GM12878 (cell line): Measurements from ENCODE around the gene ANO6. TPM values are rescaled to one million over a fixed set of nuclear protein-coding genes. Genes with fewer than 3 reads are reported as not detected.

Experiments used
- ATAC-seq: fragments of 200-7000 bp; cut with Tn5 transposase; 3 replicates; pipeline ENCODE4 v1.9.1; 2020; ENCODE audit warnings: mild to moderate bottlenecking, moderate library complexity
- BruUV-seq: library from RNA; stranded (reverse); fragments of 400-500 nt; replicated peaks from 2 replicates; lab custom pipeline; 2021; lab: Mats Ljungman, UMichigan
- CTCF ChIA-PET: fragments of 300-600 bp; sonication (Branson Sonifier 250); formaldehyde crosslinking; extraction: SDS; loops from one replicate; lab custom pipeline; 2021; ENCODE audit warnings: inconsistent platforms; lab: Yijun Ruan, JAX
- POLR2A ChIA-PET: fragments of 350-600 bp; formaldehyde crosslinking; extraction: SDS; loops from one replicate; lab custom pipeline; 2021; ENCODE audit warnings: inconsistent platforms; lab: Charles Lee
- RAD21 ChIA-PET: fragments of 300-600 bp; sonication (Branson Sonifier 250); formaldehyde crosslinking; loops from one replicate; lab custom pipeline; 2023; ENCODE audit warnings: antibody characterized with exemption; ENCODE audit not compliant: unreplicated experiment; lab: Charles Lee
- SMC1A ChIA-PET: fragments of 300-600 bp; sonication (Branson Sonifier 250); formaldehyde crosslinking; loops from one replicate; lab custom pipeline; 2023; ENCODE audit not compliant: unreplicated experiment, uncharacterized antibody; lab: Charles Lee
- DNase-seq: peaks from one replicate; pipeline ENCODE4 v3.0.0-alpha.2; 2011; ENCODE audit warnings: low read depth, low spot score
- FAIRE-seq: peaks from 3 replicates; lab custom pipeline; 2011; peaks lifted over from hg19 to GRCh38; lab: Jason Lieb, UNC
- H2AFZ ChIP-seq: 2 replicates; pipeline ENCODE4 v1.6.0; 2011; ENCODE audit warnings: low read depth, low read length, control low read depth; ENCODE audit not compliant: control insufficient read depth
- H3K27ac ChIP-seq: 2 replicates; pipeline ENCODE4 v1.5.1; 2011; ENCODE audit warnings: control low read depth; ENCODE audit not compliant: control insufficient read depth, insufficient read depth
- H3K27me3 ChIP-seq, 2 experiments: replicated peaks in 1 of 2; 2 replicates each; pipeline versions ENCODE4 v1.6.0 to v1.6.1; 2011; ENCODE audit warnings: low read length in 1 of 2; ENCODE audit not compliant: control insufficient read depth in 2 of 2, insufficient read depth in 2 of 2
- H3K36me3 ChIP-seq, 2 experiments: 2 replicates each; pipeline ENCODE4 v1.5.1; 2011; ENCODE audit warnings: low read length in 1 of 2; ENCODE audit not compliant: control insufficient read depth in 2 of 2, insufficient read depth in 2 of 2
- H3K4me1 ChIP-seq: 2 replicates; pipeline ENCODE4 v1.6.1; 2011; ENCODE audit warnings: mild to moderate bottlenecking, low read length, moderate library complexity, mixed read lengths; ENCODE audit not compliant: control insufficient read depth, insufficient read depth
- H3K4me2 ChIP-seq: 2 replicates; pipeline ENCODE4 v1.6.0; 2011; ENCODE audit warnings: control low read depth; ENCODE audit not compliant: control insufficient read depth, insufficient read depth
- H3K4me3 ChIP-seq: fragments of 200-600 bp; sonication (generic); 2 replicates; pipeline ENCODE4 v1.5.1; 2016
- H3K79me2 ChIP-seq: 2 replicates; pipeline ENCODE4 v1.6.0; 2011; ENCODE audit warnings: low read length; ENCODE audit not compliant: control insufficient read depth, insufficient read depth
- H3K9ac ChIP-seq: 2 replicates; pipeline ENCODE4 v1.8.0; 2011; ENCODE audit warnings: low read length, control low read depth, mixed read lengths; ENCODE audit not compliant: control insufficient read depth, insufficient read depth
- H3K9me3 ChIP-seq: replicated peaks from 3 replicates; pipeline ENCODE4 v1.5.1; 2011; ENCODE audit warnings: mild to moderate bottlenecking, low read length; ENCODE audit not compliant: control insufficient read depth, insufficient read depth
- H4K20me1 ChIP-seq: 2 replicates; pipeline ENCODE4 v1.6.0; 2011; ENCODE audit not compliant: control insufficient read depth, insufficient read depth
- FOS ChIP-seq: IDR thresholded peaks from 3 replicates; pipeline ENCODE4 v1.6.1; 2011; ENCODE audit warnings: borderline replicate concordance; ENCODE audit not compliant: insufficient read length; ENCODE audit errors: extremely low read depth
- GABPA ChIP-seq: IDR thresholded peaks from 2 replicates; pipeline ENCODE4 v1.6.1; 2014; ENCODE audit warnings: antibody characterized with exemption, low read depth, mild to moderate bottlenecking, inconsistent platforms
- HDGF ChIP-seq: fragments of 450-650 bp; IDR thresholded peaks from 2 replicates; pipeline ENCODE4 v1.6.1; 2016; ENCODE audit warnings: antibody characterized with exemption
- NR2C2 ChIP-seq: IDR thresholded peaks from 2 replicates; pipeline ENCODE4 v1.6.1; 2011; ENCODE audit warnings: borderline replicate concordance, low read depth; ENCODE audit not compliant: control insufficient read depth, insufficient read length
- POLR2AphosphoS2 ChIP-seq: IDR thresholded peaks from 2 replicates; pipeline ENCODE4 v1.6.1; 2011; ENCODE audit warnings: low read depth, mild to moderate bottlenecking, low read length, improper control_type of control experiment, moderate library complexity
- SIN3A ChIP-seq: IDR thresholded peaks from 2 replicates; pipeline ENCODE4 v1.6.1; 2012; ENCODE audit warnings: low read depth, low read length, improper control_type of control experiment
- SUZ12 ChIP-seq: fragments of 200-600 bp; sonication (generic); IDR thresholded peaks from one replicate; pipeline ENCODE4 v1.6.1; 2018; ENCODE audit warnings: antibody characterized with exemption, mild to moderate bottlenecking; ENCODE audit not compliant: unreplicated experiment
- ZNF274 ChIP-seq: IDR thresholded peaks from one replicate; pipeline ENCODE4 v1.8.0; 2011; ENCODE audit not compliant: insufficient read length, insufficient read depth
- WGBS: methylation state at CpG from one replicate; pipeline ENCODE4 v1.1.6; 2016; ENCODE audit warnings: low lambda C conversion rate; ENCODE audit not compliant: insufficient replicate concordance, insufficient coverage; ENCODE audit errors: missing lambda C conversion rate; 5-methylcytosine and 5-hydroxymethylcytosine counted together
- in situ Hi-C: fragments of 300-500 bp; cut with MboI; formaldehyde crosslinking; loops from 9 replicates; pipeline ENCODE4 v1.14.3; 2018; ENCODE audit warnings: mixed read lengths
- intact Hi-C: fragments of 100-400 bp; cut with micrococcal nuclease; formaldehyde crosslinking; loops from one replicate; pipeline ENCODE4 v1.14.2; 2022; ENCODE audit not compliant: unreplicated experiment
- polyA plus RNA-seq, 11 experiments: library from polyadenylated mRNA; depleted of rRNA in 4 of 11; unstranded in 6 of 11; stranded (reverse) in 5 of 11; fragments of >200 nt; fragmentation: Nextera tagmentation in 4 of 11; fragmentation: Illumina TruSeq in 1 of 11; extraction: Ambion mirVana in 4 of 11; extraction: Trizol in 1 of 11; gene quantifications; 1 replicate in 1 of 11; 2 replicates in 10 of 11; pipeline versions ENCODE4 v1.2.1 to v1.2.3, GENCODE V29; 2011 to 2016; ENCODE audit warnings: inconsistent platforms in 2 of 11, missing spikeins in 2 of 11, low read depth in 1 of 11
- total RNA-seq, 4 experiments: library from RNA; depleted of rRNA in 3 of 4; stranded (reverse); fragments of >200 nt in 3 of 4; fragmentation: Illumina TruSeq in 1 of 4; extraction: Trizol in 1 of 4; gene quantifications; 2 replicates each; pipeline versions ENCODE4 v1.2.1 to v1.2.3, GENCODE V29; 2013 to 2021
- TF ChIP-seq, protein P1 (sequence below): IDR thresholded peaks from 2 replicates; pipeline ENCODE4 v1.6.1; 2012; ENCODE audit warnings: low read depth, low read length, improper control_type of control experiment

The ANO6 gene
- total and polyA plus RNA-seq, 10 of the 15 experiments (the other 5 are each of a cell fraction or from before 2014, with no cell fraction given): 4.6 to 30.3 (median 26.0) TPM

GRCh38 chr12:45305907-45306306 is 90.0 kb downstream of the ANO6 start:
- ChIA-PET SMC1A (no interaction called here), POLR2A (no interaction called here), CTCF (no interaction called here)
- no peaks in the 10 kb centered on the region for H3K27me3 ChIP-seq
- TF ChIP-seq FOS: no peak
- no peak for TF ChIP-seq ZNF274
- TF ChIP-seq GABPA: no peak
- TF ChIP-seq HDGF: no peak
- TF ChIP-seq SUZ12: no peak
- no peak for TF ChIP-seq NR2C2
- TF ChIP-seq, protein P1, sequence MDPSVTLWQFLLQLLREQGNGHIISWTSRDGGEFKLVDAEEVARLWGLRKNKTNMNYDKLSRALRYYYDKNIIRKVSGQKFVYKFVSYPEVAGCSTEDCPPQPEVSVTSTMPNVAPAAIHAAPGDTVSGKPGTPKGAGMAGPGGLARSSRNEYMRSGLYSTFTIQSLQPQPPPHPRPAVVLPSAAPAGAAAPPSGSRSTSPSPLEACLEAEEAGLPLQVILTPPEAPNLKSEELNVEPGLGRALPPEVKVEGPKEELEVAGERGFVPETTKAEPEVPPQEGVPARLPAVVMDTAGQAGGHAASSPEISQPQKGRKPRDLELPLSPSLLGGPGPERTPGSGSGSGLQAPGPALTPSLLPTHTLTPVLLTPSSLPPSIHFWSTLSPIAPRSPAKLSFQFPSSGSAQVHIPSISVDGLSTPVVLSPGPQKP: no peak
- no peak for TF ChIP-seq SIN3A
- TF ChIP-seq POLR2AphosphoS2: no peak
- TF ChIP-seq, all 136 proteins: peak for 0
- ATAC-seq: no peak
- Histone ChIP-seq H3K79me2 (no peaks in the 10 kb centered on the region), H3K4me1 (no peaks in the 10 kb centered on the region), H4K20me1 (no peaks in the 10 kb centered on the region), H3K36me3 (no peaks in the 10 kb centered on the region; a peak in 1 of 4 replicates), H3K4me3 (no peak overlapping the region), H3K27ac (no peak overlapping the region), H3K9ac (no peak overlapping the region), H3K9me3 (no peaks in the 10 kb centered on the region), H3K4me2 (no peak overlapping the region), H2AFZ (no peak overlapping the region)
- DNase-seq: no peak
- RAD21 ChIA-PET: no interaction called here
- FAIRE-seq: no peak
- intact Hi-C loops: no loop called here
- WGBS: 100% methylated on average over 3 of the region's 3 CpGs
- no TSS peak for BruUV-seq
- in situ Hi-C loops: no loop called here
